AG09309 (cell line): Measurements from ENCODE around the gene UBTFL1.
"Not testable (repeated sequence)": the region's sequence is repeated elsewhere in the genome, so short reads cannot be mapped to it uniquely, and the experiment has no call there.

Experiments used
- DNase-seq: peaks from one replicate; pipeline ENCODE4 v3.0.0-alpha.2; 2010; ENCODE audit warnings: low read depth
- H3K4me3 ChIP-seq: 2 replicates; pipeline ENCODE4 v1.5.1; 2011; ENCODE audit warnings: mild to moderate bottlenecking, low read depth, low read length, moderate library complexity; ENCODE audit not compliant: control insufficient read depth
- TF ChIP-seq, protein P1 (sequence below): IDR thresholded peaks from 2 replicates; pipeline ENCODE4 v1.5.1; 2011; ENCODE audit warnings: mild to moderate bottlenecking, low read depth, low read length, inconsistent platforms; ENCODE audit not compliant: insufficient read depth, control insufficient read depth; ENCODE audit errors: missing control alignments

Gene UBTFL1, protein sequence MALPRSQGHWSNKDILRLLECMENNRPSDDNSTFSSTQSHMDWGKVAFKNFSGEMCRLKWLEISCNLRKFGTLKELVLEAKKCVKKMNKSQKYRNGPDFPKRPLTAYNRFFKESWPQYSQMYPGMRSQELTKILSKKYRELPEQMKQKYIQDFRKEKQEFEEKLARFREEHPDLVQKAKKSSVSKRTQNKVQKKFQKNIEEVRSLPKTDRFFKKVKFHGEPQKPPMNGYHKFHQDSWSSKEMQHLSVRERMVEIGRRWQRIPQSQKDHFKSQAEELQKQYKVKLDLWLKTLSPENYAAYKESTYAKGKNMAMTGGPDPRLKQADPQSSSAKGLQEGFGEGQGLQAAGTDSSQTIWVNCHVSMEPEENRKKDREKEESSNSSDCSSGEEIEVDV

DNA sequence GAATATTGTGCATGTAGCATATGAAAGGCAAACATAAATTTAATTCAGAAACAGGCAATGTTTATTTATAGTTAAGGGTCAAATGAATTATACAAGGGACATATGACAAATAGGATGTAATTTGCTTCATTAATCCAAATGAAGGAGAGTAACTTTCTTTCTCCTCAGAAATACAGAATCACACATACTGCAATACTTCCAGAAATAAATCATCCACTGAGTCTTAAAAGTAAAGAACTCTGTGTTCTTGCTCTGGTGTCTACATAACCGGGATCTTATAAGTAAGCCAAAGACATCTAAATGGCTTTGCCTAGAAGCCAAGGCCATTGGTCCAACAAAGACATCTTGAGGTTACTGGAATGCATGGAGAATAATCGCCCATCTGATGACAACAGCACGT is at the start of gene UBTFL1:
Gene UBTFL1, plus strand, starts transcription at position 301 of the 400 bp plus-strand sequence. Its CDS starts 0 bp downstream, at position 301.
- DNase-seq, H3K4me3 ChIP-seq: not testable (repeated sequence)

DNA sequence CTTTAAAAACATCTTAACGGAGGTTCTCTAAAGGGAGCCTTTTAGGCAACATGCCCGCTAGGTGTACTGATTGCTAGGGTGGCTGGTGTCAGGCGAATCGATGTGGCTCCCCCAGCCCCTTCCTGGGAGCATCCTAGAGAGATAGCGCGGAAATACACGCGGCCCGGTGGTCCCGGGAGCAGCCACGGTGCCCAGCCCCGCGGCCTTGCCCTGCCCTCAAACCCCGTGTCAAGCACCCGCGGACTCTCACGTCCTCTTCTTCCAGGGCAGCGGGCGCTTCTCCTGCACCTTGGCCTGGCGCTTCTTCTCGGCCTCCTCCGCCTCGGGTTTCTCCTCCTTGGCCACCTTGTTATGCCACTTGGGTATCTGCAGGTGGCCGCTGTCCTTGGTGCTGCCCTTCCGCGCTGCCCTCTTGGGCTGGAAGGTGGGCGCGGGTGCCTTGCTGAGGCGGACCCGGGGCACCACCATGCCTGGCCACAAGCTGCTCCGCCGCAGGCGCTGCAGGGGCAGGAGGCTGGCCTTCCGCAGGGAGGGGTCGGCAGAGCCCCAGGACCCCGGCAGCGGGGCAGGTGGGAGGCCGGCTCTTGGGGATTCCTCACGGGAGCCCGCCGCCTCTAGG is 34.0 kb upstream of the UBTFL1 start:
- DNase-seq, H3K4me3 ChIP-seq: not testable (repeated sequence)

- not testable (repeated sequence) for DNase-seq, H3K4me3 ChIP-seq
These were observed 33.4 kb upstream of the UBTFL1 start for GRCh38 chr11:90052311-90052710.

GRCh38 chr11:90053545-90053944 is 32.2 kb upstream of the UBTFL1 start:
- not testable (repeated sequence) for H3K4me3 ChIP-seq, DNase-seq

- not testable (repeated sequence) for H3K4me3 ChIP-seq, DNase-seq
These were observed 3.0 kb downstream of the UBTFL1 start for GRCh38 chr11:90088731-90089130.

GRCh38 chr11:90095230-90095924 is 9.6 kb downstream of the UBTFL1 start:
- not testable (repeated sequence) for H3K4me3 ChIP-seq, DNase-seq

- DNase-seq, H3K4me3 ChIP-seq: not testable (repeated sequence)
These were observed 12.5 kb downstream of the UBTFL1 start for GRCh38 chr11:90098261-90098660.

- TF ChIP-seq, protein P1, sequence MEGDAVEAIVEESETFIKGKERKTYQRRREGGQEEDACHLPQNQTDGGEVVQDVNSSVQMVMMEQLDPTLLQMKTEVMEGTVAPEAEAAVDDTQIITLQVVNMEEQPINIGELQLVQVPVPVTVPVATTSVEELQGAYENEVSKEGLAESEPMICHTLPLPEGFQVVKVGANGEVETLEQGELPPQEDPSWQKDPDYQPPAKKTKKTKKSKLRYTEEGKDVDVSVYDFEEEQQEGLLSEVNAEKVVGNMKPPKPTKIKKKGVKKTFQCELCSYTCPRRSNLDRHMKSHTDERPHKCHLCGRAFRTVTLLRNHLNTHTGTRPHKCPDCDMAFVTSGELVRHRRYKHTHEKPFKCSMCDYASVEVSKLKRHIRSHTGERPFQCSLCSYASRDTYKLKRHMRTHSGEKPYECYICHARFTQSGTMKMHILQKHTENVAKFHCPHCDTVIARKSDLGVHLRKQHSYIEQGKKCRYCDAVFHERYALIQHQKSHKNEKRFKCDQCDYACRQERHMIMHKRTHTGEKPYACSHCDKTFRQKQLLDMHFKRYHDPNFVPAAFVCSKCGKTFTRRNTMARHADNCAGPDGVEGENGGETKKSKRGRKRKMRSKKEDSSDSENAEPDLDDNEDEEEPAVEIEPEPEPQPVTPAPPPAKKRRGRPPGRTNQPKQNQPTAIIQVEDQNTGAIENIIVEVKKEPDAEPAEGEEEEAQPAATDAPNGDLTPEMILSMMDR, result no peak
- no peak overlapping the region for H3K4me3 ChIP-seq
- no peak for DNase-seq
These were observed 14.7 kb downstream of the UBTFL1 start for GRCh38 chr11:90100431-90100830.

DNA sequence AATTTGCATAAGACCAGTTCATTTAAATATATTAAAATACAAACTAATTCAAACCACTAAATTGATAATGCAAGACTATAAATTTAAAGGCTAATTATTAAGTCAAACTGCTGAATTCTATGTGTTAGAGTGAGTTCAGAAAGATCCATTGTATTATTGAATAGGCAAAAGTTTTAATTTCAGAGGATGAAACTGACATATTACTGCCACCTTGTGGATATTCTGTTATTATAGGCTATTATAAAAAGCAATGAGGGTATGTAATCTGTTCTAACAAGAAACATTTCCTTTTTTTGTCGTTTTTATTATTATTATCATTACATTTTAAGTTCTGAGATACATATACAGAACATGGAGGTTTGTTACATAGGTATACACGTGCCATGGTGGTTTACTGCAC is 27.8 kb downstream of the UBTFL1 start:
- H3K4me3 ChIP-seq, result no peak overlapping the region
- no peak for DNase-seq
- TF ChIP-seq, protein P1, result no peak

DNA sequence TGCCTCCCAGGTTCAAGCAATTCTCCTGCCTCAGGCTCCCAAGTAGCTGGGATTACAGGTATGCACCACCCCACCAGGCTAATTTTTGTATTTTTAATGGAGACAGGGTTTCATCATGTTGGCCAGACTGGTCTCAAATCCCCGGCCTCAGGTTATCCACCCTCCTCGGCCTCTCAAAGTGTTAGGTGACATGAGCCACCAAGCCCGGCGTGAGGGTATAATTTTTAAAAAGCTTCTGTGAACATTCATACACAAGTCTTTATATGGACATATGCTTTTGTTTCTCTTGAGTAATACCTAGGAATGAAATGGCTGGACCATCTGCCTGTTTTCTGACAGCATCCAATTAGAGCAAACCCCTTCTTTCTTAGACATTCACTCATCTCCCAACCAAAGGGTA is 34.4 kb downstream of the UBTFL1 start:
- TF ChIP-seq, protein P1, result no peak
- DNase-seq, result no peak
- H3K4me3 ChIP-seq, result no peak overlapping the region
